Measurements from ENCODE around the gene VSTM2L.

The VSTM2L gene

DNA sequence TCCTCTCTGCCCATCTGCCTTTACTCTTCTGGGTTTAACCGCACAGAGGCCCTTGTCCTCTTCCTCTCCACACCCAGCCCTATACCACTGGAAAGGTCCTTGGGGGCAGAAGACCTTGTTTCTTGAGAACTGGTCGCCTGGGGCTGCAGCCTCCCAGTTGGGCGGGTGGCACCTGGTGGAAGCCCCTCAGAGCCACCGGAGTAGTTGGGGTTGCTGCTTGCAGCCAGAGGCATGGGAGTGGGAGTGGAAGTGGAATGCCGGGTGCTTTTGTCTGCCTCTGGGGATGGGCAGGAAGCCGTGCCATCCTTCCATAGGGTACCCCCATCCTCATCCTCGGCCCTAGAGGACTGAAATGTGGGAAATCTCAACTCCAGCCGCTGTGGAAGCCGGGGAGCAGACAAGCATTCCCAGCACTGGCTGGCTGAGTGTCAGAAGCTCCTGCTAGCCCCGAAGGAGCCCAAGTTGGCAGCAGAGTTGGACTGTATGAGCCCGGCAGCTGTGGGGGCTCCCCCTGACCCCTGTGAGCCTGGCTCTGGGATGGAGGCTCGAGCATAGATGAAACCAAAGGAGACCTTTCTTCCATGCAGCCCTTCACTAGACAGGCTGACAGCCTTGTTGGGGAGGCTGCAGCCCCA, 1.2 kb downstream of the VSTM2L start:
- TF ChIP-seq POLR2A (IDR thresholded peaks at IDR 0.05; ENCODE audit: low read depth, low read length) (no peak), POLR2AphosphoS5 (IDR thresholded peaks at IDR 0.05; ENCODE audit: low read depth, low read length) (no peak), TAF1 (IDR thresholded peaks at IDR 0.05; ENCODE audit: borderline replicate concordance, low read depth, low read length) (no peak)
- DNase-seq (ENCODE audit: insufficient read length) (no peak), FAIRE-seq (no peak)

DNA sequence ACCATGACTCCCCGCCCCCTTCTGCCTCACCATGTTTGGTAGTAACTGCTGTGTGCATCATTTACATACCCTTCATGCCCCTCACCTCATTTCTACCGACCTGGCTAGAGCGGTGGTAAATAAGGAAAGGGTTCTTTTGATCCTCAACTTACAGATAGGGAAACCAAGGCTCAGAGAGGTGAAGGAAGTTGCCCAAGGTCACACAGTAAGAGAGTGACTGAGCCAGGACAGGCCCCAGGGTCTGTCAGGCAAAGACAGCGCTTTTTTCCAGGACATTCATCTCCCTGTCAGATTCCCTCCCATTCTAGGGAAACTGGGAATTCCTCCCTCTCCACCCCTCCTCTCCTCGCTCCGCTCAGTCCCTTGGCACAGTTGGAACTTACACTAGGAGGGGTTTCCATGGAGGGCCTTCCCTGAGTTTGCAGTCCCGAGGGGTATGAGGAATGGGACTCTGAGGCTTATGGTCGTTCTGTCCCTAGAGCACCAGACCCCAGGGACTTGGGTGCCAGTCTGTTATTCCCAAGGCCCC, 2.0 kb downstream of the VSTM2L start:
- no peak for DNase-seq (ENCODE audit: insufficient read length)
- TF ChIP-seq POLR2A (IDR thresholded peaks at IDR 0.05; ENCODE audit: low read depth, low read length) (no peak), POLR2AphosphoS5 (IDR thresholded peaks at IDR 0.05; ENCODE audit: low read depth, low read length) (no peak), TAF1 (IDR thresholded peaks at IDR 0.05; ENCODE audit: borderline replicate concordance, low read depth, low read length) (no peak)
- no peak for FAIRE-seq

DNA sequence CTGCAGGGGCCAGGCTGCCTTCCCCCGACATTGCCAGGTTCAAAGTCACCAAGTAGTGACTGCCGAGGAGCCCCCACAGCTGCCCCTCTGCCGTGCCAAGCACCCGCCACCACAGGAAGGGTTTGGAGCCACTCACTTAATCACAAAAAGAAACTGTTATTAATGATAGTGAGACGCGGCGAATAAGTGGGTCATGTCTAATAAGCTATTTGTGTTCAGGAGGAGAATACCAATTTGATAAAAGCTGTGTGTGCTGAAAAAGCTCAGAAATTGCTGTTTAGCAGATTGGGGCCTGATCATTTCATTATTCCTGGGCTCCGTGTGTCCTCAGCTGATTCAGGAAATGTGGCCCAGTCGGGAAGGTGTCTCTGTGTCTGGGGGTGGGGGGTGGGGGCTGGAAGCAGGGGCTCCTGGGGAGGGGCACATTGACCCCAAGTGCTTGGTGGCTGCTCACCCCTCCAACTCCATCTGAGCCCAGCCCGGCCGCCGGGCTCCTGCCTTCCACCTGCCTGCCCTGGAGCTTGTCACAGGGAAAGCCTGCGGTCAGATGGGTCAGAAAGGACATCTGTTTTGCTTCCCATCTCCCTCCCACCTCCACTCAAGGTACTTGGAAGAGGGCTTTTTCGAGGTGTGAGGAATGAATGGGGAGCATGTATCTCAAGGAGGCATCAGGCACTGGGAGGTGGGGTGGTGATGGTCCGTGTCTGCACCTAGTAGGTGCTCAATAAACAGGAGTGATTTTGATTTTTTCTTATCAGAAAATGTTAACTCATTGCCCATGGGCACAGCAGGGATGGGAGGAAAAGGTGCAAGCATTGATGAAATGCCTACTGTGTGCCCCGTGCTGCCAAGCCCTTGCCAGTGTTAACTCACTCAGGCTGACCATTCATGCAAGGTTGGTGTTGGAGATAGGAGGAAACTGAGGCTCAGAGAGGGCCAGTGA, 3.0 kb downstream of the VSTM2L start:
- DNase-seq (ENCODE audit: insufficient read length) = no peak
- FAIRE-seq = no peak
- TF ChIP-seq TAF1 (IDR thresholded peaks at IDR 0.05; ENCODE audit: borderline replicate concordance, low read depth, low read length) (no peak), POLR2AphosphoS5 (IDR thresholded peaks at IDR 0.05; ENCODE audit: low read depth, low read length) (no peak), POLR2A (IDR thresholded peaks at IDR 0.05; ENCODE audit: low read depth, low read length) (no peak)

DNA sequence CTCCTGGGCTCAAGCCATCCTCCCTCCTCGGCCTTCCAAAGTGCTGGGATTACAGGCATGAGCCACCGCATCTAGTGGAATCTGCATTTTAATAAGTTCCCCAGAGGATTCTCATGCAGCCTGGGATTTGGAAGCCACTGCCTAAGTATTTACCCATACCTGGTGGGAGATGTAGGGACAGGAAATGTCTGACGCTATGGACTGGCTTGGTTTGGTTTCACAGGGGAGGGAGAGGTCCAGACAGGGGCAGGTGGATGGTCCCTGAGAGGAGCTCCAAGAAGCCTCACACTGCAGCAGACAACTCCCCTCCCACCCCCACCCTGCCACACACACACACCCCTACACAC, 4.4 kb downstream of the VSTM2L start:
- DNase-seq (ENCODE audit: insufficient read length) (no peak), FAIRE-seq (no peak)
- no peak for TF ChIP-seq POLR2AphosphoS5 (IDR thresholded peaks at IDR 0.05; ENCODE audit: low read depth, low read length)
- no peak for TF ChIP-seq POLR2A (IDR thresholded peaks at IDR 0.05; ENCODE audit: low read depth, low read length)
- no peak for TF ChIP-seq TAF1 (IDR thresholded peaks at IDR 0.05; ENCODE audit: borderline replicate concordance, low read depth, low read length)

DNA sequence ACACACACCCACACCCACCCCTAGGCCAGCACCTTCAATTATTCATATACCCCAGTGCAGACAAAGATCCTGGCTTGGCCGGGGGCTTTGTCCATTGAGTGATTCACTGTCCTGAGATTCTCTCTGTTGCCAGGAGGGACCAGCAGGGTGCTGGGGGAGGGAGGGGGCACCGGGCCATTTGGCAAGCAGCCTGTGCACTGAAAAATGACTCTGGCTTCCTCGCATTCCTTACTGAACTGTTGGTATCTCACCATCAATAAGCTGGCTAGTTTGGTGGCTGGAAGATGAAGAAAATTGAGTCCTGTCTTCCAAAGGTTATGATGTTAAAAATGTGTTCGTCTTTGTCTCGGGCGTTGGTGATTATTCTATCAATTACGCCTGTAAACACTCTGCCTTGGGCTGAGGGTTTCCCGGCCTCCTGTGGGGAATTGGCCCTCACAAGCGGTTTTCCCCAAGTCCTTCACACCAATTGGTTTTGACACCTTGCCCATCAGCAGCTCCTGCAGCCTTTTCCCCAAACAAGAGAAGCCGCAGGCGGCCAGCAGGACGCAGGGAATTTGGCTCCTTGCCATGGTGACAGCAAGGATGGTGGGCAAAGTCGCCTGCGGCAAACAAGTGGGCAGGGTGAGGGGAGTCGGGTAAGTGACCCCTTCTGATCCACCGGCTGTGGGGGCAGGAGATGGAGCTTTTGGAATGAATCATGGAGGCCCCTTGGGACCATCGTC, 4.9 kb downstream of the VSTM2L start:
- DNase-seq (ENCODE audit: insufficient read length) = no peak
- TF ChIP-seq POLR2A (IDR thresholded peaks at IDR 0.05; ENCODE audit: low read depth, low read length) = no peak
- no peak for TF ChIP-seq TAF1 (IDR thresholded peaks at IDR 0.05; ENCODE audit: borderline replicate concordance, low read depth, low read length)
- no peak for TF ChIP-seq POLR2AphosphoS5 (IDR thresholded peaks at IDR 0.05; ENCODE audit: low read depth, low read length)
- FAIRE-seq = no peak

DNA sequence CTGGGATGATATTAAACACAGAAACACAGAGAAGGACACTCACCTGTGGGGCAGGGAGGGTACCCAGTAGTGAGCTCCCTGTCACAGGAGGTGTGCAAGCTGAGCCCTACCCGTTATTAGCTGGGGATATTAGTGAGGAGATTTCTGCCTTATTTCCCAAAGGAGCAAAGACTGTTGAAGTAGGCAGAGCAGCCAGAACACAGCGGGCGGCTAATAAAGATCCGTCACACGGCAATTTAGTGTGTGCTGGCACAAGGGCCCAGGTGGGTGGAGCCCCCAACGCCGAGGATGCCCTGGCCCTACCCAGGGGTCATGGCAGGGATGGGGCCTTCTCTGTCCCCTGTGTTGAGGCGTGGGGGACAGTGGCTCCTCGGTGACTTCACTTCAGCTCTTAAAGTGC, 8.3 kb downstream of the VSTM2L start:
- DNase-seq (ENCODE audit: insufficient read length) = no peak
- FAIRE-seq = no peak
- TF ChIP-seq POLR2A (IDR thresholded peaks at IDR 0.05; ENCODE audit: low read depth, low read length) (no peak), TAF1 (IDR thresholded peaks at IDR 0.05; ENCODE audit: borderline replicate concordance, low read depth, low read length) (no peak), POLR2AphosphoS5 (IDR thresholded peaks at IDR 0.05; ENCODE audit: low read depth, low read length) (no peak)

DNA sequence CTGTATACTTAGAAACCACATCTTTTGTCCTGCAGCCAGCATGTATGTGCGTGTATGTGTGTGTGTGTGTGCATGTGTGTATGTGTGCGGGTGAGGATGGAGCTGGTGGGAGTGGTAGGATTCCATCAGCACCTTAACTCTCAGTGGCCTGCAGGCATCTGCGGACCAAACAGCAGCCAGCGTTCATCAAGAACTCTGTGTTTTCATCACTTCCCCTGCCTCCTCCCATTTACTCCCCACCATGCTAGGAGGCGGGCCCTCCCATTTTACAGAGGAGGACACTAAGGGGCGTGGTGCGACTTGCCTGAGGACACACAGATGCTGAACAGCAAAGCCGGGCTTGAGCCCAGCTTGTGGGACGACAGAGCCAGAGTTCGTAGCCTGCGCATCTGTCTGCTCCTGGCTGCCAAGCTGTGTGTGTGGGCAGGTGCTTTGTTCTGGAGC, 8.9 kb downstream of the VSTM2L start:
- peak; percentile 14 for FAIRE-seq
- TF ChIP-seq TAF1 (IDR thresholded peaks at IDR 0.05; ENCODE audit: borderline replicate concordance, low read depth, low read length) (no peak), POLR2AphosphoS5 (IDR thresholded peaks at IDR 0.05; ENCODE audit: low read depth, low read length) (no peak), POLR2A (IDR thresholded peaks at IDR 0.05; ENCODE audit: low read depth, low read length) (no peak)
- peak; percentile 51 for DNase-seq (ENCODE audit: insufficient read length)

DNA sequence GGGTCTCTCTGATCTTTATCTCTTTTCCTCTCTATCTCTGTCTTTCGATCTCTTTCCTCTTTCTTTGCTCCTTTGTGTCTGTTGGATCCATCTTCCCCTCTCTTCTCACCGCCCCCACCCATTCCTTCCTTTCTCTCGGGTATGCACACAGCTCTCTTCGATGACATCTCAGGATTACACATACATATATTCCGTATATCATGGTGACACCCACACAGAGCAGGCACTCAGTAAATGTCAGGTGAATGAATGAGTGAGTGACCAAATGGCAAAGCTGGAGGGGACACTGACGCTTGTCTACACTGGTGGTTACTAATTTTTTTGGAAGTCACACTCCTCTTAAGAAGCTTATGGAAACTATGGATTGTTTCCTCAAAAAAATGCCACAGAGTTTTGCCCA, 9.9 kb downstream of the VSTM2L start:
- FAIRE-seq = no peak
- no peak for DNase-seq (ENCODE audit: insufficient read length)
- TF ChIP-seq POLR2AphosphoS5 (IDR thresholded peaks at IDR 0.05; ENCODE audit: low read depth, low read length) = no peak
- TF ChIP-seq TAF1 (IDR thresholded peaks at IDR 0.05; ENCODE audit: borderline replicate concordance, low read depth, low read length) = no peak
- no peak for TF ChIP-seq POLR2A (IDR thresholded peaks at IDR 0.05; ENCODE audit: low read depth, low read length)

DNA sequence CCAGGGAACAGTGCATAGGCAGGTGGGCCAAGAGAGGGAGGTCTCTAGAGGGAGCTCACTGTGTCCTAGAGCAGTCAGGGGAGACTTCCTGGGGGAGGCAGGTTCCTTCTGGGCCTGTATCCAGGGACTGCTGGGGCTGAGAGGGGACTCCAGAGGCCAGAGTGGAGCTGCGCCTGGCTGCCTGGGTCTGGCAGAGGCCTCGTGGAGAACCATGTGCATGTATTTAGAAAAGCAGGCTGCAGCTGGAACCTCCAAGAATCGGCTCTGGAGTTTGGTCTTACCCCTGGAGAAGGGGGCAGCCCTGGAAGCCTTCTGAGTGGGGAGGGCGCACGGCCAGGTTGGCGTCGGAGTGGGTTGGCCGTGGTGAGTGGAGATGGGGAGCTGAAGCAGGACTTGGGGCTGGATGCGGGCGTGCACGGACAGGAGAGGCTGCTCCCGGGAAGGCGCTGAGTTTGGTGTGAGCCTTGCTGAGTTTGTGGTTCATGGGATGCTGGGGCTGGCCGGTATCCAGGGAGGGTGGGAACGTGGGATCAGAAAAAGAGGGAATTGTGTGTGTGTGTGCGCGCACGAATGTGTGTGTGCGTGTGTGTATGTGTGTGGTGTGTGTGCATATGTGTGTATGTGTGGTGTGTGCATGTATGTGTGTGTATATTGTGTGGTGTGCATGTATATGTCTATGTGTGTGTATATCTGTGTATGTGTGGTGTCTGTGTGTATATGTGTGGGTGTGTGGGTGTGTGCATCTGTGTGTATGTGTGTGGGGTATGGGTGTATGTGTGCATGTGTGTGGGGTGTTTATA, 10.8 kb downstream of the VSTM2L start:
- peak; percentile 54 for FAIRE-seq
- TF ChIP-seq POLR2A (IDR thresholded peaks at IDR 0.05; ENCODE audit: low read depth, low read length) = no peak
- TF ChIP-seq POLR2AphosphoS5 (IDR thresholded peaks at IDR 0.05; ENCODE audit: low read depth, low read length) = no peak
- no peak for TF ChIP-seq TAF1 (IDR thresholded peaks at IDR 0.05; ENCODE audit: borderline replicate concordance, low read depth, low read length)

DNA sequence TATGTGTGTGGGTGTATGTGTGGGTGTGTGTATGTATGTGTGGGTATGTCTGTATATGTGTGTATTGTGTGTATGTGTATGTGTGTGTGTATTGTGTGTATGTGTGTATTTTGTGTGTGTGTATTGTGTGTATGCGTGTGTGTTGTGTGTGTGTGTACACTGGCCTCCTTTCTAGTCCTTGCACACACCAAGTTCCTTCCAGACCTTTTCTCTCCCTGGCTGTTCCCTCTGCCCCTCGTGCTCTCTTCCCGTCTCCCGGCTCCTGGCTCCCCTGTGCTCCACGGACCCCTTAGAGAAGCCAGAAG, 11.4 kb downstream of the VSTM2L start:
- no peak for FAIRE-seq
- TF ChIP-seq TAF1 (IDR thresholded peaks at IDR 0.05; ENCODE audit: borderline replicate concordance, low read depth, low read length) = no peak
- no peak for TF ChIP-seq POLR2A (IDR thresholded peaks at IDR 0.05; ENCODE audit: low read depth, low read length)
- TF ChIP-seq POLR2AphosphoS5 (IDR thresholded peaks at IDR 0.05; ENCODE audit: low read depth, low read length) = no peak

More for the DNA sequence above, 10.8 kb downstream of the VSTM2L start:
- no peak for DNase-seq (ENCODE audit: insufficient read length)

More for the DNA sequence above, 11.4 kb downstream of the VSTM2L start:
- no peak for DNase-seq (ENCODE audit: insufficient read length)

Data from GM12892 (cell line).